GM13976 (cell line): ENCODE data around the gene GCA.
A peak's percentile ranks its signal among the peaks of the same experiment; 100 is the strongest.

Source experiments
- DNase-seq: peaks from one replicate; pipeline ENCODE4 v3.0.0; 2012; ENCODE audit warnings: low spot score
- in situ Hi-C: fragments of 300-500 bp; cut with MboI; formaldehyde crosslinking; loops from one replicate; pipeline ENCODE4 v1.12.0; 2022; ENCODE audit warnings: low sequenced_read_pairs, mixed read lengths, inconsistent platforms; ENCODE audit not compliant: unreplicated experiment
- TF ChIP-seq, protein P1 (sequence below): IDR thresholded peaks from 2 replicates; pipeline ENCODE4 v1.5.1; 2012; ENCODE audit warnings: borderline replicate concordance, mild to moderate bottlenecking; ENCODE audit not compliant: insufficient read depth; ENCODE audit errors: extremely low read depth, missing control alignments, control extremely low read depth

GCA gene, protein sequence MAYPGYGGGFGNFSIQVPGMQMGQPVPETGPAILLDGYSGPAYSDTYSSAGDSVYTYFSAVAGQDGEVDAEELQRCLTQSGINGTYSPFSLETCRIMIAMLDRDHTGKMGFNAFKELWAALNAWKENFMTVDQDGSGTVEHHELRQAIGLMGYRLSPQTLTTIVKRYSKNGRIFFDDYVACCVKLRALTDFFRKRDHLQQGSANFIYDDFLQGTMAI

DNA sequence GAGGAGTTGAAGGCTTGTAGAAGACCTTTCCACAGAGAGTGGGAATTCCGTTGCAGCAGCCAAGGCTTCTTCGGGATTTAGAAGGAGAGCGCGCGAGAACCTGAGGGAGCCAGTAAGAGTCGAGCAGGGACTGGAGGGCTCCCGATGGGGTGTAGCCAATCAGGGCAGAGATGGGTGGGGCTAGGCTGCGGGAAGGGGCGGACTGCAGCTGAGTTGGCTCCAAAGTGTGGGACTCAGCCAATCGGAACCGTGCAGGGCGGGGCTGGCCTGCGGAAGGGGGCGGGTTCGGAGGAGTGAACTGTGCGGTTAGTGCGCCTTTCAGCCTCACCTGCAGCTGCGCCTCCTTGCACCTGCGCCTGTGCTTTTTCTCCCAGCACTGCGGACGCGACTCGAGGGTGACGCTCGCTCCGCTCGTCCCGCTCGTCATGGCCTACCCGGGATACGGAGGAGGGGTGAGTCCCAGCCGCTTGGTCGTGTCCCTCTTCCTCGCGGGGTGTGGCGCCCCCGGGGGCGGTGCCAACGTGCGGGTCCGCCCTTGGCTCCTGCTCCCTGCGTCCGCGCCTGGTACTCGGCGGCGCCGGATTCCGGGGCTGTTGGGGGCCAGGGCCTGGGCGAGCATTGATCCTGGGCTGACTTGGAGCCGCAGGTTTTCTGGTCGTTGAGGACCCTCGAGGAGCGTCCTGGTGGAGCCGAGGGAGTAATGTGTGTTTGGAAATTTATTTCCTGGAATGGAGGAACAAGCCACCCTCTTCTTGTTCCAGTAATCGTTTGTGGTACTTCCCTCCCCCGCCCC lies at the start of gene GCA:
Gene GCA (plus strand): TSS at position 309 of the 793 bp plus-strand sequence. CDS start 117 bp downstream, at position 426.
- TF ChIP-seq, protein P1, sequence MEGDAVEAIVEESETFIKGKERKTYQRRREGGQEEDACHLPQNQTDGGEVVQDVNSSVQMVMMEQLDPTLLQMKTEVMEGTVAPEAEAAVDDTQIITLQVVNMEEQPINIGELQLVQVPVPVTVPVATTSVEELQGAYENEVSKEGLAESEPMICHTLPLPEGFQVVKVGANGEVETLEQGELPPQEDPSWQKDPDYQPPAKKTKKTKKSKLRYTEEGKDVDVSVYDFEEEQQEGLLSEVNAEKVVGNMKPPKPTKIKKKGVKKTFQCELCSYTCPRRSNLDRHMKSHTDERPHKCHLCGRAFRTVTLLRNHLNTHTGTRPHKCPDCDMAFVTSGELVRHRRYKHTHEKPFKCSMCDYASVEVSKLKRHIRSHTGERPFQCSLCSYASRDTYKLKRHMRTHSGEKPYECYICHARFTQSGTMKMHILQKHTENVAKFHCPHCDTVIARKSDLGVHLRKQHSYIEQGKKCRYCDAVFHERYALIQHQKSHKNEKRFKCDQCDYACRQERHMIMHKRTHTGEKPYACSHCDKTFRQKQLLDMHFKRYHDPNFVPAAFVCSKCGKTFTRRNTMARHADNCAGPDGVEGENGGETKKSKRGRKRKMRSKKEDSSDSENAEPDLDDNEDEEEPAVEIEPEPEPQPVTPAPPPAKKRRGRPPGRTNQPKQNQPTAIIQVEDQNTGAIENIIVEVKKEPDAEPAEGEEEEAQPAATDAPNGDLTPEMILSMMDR, result no peak
- in situ Hi-C loops, result no loop called here
- peak; percentile 91 for DNase-seq

GRCh38 chr2:162295009-162295408 lies 48.9 kb upstream of the GCA start:
- DNase-seq, result no peak
- TF ChIP-seq, protein P1, result no peak
- in situ Hi-C loops, result loop anchor here (5.0 kb wide), 1 partner anchor 78 kb away; no protein-coding TSS in a partner anchor

DNA sequence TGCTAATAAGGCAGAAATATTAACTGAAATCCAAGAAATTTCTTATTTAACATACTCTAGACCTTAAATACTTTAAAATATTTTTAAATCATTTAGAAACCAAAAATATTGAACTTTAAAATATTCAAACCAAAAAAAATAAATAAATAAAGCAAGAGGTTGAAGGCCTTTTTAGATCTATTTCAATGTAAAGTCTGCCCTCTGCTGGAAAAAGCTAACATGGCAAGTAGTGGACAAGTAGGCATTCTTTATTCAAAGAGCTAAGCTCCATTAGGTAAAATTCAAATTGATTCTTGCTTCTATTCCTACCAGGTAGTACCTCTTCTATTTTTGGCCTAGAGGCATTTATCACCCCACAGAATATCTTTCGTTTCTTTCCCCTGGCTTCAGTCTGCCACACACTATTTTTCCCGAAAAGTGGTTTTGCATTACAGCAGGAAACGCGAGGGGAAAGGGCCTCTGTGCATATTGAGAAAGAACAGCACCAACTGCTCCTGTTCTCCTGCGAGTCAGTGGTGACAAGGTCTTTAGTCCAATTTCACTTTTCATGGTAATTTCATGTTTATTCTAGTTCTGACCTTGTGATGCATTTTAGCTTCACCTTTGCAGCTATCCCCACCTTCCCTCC lies 45.9 kb upstream of the GCA start:
- DNase-seq, result no peak
- in situ Hi-C loops, result loop anchor here (5.0 kb wide), 1 partner anchor 81 kb away; no protein-coding TSS in a partner anchor
- TF ChIP-seq, protein P1, result peak; percentile 50

DNA sequence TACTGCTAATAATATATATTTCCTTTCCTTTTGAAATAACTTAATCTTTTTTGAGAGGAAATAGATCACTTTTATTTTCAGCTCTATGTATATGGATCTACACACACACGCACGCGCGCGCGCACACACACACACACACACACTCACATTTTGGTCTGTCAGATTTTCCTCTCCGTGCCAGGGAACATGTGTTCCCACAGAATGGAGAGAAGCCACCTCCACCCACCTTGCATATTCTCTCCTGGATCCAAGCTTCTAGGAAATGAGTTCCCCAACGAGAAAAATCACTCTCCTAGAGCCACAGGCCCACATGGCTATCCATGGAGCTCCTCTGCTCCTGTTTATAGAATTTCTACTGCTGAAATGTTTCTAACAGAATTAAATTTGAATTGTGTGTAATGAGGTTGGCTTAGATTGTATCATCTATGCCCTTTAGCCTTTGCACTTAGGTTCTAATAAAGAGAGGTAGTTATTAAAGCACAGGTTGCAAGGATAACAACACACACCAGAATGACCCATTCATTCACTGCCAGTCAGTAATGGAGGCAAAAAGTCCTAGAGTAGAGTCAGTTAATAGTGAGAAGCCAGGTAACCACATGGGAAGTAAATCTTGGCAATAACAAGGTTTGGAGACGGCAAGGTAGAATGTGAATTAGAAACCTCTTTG lies 45.1 kb upstream of the GCA start:
- in situ Hi-C loops, result loop anchor here (5.0 kb wide), 1 partner anchor 82 kb away; no protein-coding TSS in a partner anchor
- DNase-seq, result no peak
- TF ChIP-seq, protein P1, result no peak

DNA sequence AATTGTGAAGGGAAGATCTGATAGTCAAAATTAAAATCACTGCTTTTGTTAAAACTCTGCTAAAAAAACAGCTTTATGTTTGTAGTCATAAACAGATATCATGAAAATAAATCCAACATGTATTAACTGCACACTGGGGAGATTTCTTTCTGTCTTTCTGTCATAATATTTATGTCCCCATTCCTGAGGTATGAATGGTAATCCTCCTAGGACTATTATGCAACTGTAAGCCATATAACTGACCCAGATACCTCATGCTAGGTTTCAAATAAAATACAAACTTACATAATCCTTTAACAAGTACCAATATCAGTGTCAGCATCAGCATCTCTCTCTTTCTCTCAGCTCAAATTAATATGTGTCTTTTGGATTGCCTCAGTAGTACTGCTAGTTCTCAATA lies 43.7 kb upstream of the GCA start:
- no peak for DNase-seq
- TF ChIP-seq, protein P1, result no peak
- in situ Hi-C loops, result no loop called here
